AG04450 (cell line): ENCODE measurements around the gene CAMKMT. TPM values are rescaled to one million over a fixed set of nuclear protein-coding genes. Genes with fewer than 3 reads are reported as not detected.

ENCODE experiments used
- CTCF ChIA-PET: fragments of 300-600, 350-600 bp; formaldehyde crosslinking; extraction: SDS; loops from one replicate; lab custom pipeline; 2022; ENCODE audit warnings: antibody characterized with exemption, inconsistent platforms; lab: Charles Lee
- POLR2A ChIA-PET: fragments of 350-600 bp; formaldehyde crosslinking; extraction: SDS; loops from one replicate; lab custom pipeline; 2021; ENCODE audit warnings: antibody characterized with exemption, inconsistent platforms; lab: Yijun Ruan, JAX
- DNase-seq: peaks from one replicate; pipeline ENCODE4 v3.0.0-alpha.2; 2011; ENCODE audit warnings: low read depth, low spot score
- H3K27ac ChIP-seq: one replicate; pipeline ENCODE4 v1.5.1; 2012; ENCODE audit warnings: low read depth, low read length, control low read depth
- H3K27me3 ChIP-seq: one replicate; pipeline ENCODE4 v1.6.0; 2012; ENCODE audit warnings: low read length; ENCODE audit not compliant: control insufficient read depth, insufficient read depth
- H3K4me3 ChIP-seq: 2 replicates; pipeline ENCODE4 v1.5.1; 2011; ENCODE audit warnings: mild to moderate bottlenecking, low read depth, low read length, control low read depth
- H3K9me3 ChIP-seq: 2 replicates; pipeline ENCODE4 v1.5.1; 2012; ENCODE audit warnings: low read length; ENCODE audit not compliant: control insufficient read depth, insufficient read depth
- CTCF ChIP-seq: IDR thresholded peaks from 2 replicates; pipeline ENCODE4 v1.5.1; 2011; ENCODE audit warnings: low read depth, low read length, control low read depth, inconsistent platforms
- polyA plus RNA-seq: library from polyadenylated mRNA; depleted of rRNA; stranded (reverse); fragments of >200 nt; gene quantifications from 2 replicates; pipeline ENCODE4 v1.2.3, GENCODE V29; 2011

Gene CAMKMT
- polyA plus RNA-seq, 1 experiment = 10.2 TPM

DNA sequence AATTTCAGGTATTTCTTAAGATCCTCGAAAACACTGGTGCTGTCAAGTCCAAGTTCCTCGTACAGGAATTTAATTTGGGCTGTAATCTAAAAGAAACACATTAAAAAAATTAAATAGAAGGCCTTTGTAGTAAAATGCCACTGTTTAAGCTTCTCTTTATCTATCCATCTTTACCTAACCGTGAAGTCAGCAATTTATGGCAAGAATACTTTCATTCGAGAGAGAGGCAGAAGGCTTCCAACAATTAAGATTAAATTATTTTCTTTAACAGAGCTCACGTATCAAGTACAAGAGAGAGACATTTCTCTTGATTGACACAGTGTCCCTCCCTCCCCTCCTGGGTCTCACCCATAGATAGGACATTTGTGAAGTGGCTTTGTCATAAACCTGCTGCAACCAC, 40.4 kb upstream of the CAMKMT start:
- POLR2A ChIA-PET = no interaction called here
- TF ChIP-seq CTCF = no peak
- Histone ChIP-seq H3K9me3 (no peaks in the 10 kb centered on the region), H3K27me3 (no peaks in the 10 kb centered on the region), H3K4me3 (no peak overlapping the region), H3K27ac (no peak overlapping the region)
- no peak for DNase-seq
- CTCF ChIA-PET = interaction anchor here (1.8 kb wide), 1 partner anchor 277 kb away, joined by 4 read pairs; no protein-coding TSS in a partner anchor

- ChIA-PET CTCF (interaction anchor here (0.6 to 1.3 kb wide), 2 partner anchors 8 to 238 kb away, joined by 3 read pairs; no protein-coding TSS in a partner anchor), POLR2A (interaction anchor here (0.7 kb wide), 1 partner anchor 33 kb away, joined by 3 read pairs; no protein-coding TSS in a partner anchor)
- no peaks in the 10 kb centered on the region for H3K9me3 ChIP-seq
- TF ChIP-seq CTCF = no peak
- no peaks in the 10 kb centered on the region for H3K27me3 ChIP-seq
- no peak overlapping the region for H3K27ac ChIP-seq
- DNase-seq = peak; percentile 7
- H3K4me3 ChIP-seq = no peak overlapping the region
Measured at GRCh38 chr2:44324971-44325426, 36.7 kb upstream of the CAMKMT start.

GRCh38 chr2:44325897-44326296, 35.9 kb upstream of the CAMKMT start:
- Histone ChIP-seq H3K9me3 (no peaks in the 10 kb centered on the region), H3K4me3 (no peak overlapping the region), H3K27me3 (no peaks in the 10 kb centered on the region), H3K27ac (no peak overlapping the region)
- ChIA-PET POLR2A (no interaction called here), CTCF (interaction anchor here (0.6 kb wide), 1 partner anchor 1056 kb away, joined by 4 read pairs; no protein-coding TSS in a partner anchor)
- TF ChIP-seq CTCF = no peak
- DNase-seq = no peak

DNA sequence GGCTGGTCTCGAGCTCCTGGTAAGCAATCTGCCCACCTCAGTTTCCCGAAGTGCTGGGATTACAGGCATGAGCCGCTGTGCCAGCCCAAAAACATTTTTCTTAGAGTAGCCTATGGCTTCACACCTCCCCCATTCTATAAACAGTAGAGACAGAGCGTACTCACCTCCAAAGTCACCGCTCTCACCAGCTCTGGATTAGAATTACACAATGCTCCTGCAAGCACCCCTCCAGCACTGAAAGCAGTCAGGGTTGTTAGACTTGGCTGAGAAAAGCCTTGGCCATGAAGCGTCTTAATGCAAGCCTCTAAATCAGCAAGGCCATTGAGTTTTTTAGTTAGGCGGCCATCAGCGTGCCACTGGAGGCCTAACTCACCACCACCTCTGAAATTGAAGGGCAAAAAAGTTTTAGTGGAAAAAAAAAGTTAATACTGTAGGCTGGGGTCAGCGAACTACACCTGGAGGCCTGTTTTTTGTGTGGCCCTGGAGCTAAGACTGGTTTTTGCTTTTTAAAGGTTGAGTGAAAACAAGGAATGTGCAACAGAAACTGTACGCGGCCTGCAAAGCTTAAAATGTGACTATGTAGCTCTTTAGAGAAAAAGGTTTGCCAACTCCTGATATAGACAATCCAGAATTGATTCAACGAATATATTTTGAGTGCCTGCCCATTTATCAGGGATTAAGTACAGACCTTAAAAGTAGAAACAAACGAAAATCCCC, 35.0 kb upstream of the CAMKMT start:
- Histone ChIP-seq H3K27me3 (no peaks in the 10 kb centered on the region), H3K9me3 (no peaks in the 10 kb centered on the region), H3K4me3 (no peak overlapping the region), H3K27ac (no peak overlapping the region)
- ChIA-PET POLR2A (no interaction called here), CTCF (no interaction called here)
- TF ChIP-seq CTCF = no peak
- no peak for DNase-seq

DNA sequence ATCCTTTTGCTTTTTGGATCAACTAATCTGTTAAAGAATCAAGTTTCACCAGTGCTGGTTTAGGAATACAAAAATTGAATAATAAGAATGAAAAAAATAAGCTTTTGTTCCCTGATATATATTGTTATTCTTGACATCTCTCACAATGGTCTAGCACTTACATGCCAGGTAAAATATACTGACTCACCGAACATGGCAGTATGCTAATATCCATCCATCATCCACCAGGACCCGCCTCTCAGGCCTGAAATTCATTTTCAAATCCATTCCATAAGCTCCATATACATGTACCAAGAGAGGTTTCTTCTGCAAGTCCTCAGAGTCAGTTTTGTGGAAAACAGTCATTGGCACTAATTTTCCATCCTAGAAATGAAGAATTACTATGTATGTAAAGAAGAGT, 33.0 kb upstream of the CAMKMT start:
- ChIA-PET POLR2A (no interaction called here), CTCF (interaction anchor here (0.7 to 1.2 kb wide), 2 partner anchors 14 to 83 kb away, joined by 3 to 6 read pairs; no protein-coding TSS in a partner anchor)
- no peak for DNase-seq
- TF ChIP-seq CTCF = no peak
- no peak overlapping the region for H3K27ac ChIP-seq
- no peak overlapping the region for H3K4me3 ChIP-seq
- H3K27me3 ChIP-seq = no peaks in the 10 kb centered on the region
- no peaks in the 10 kb centered on the region for H3K9me3 ChIP-seq
